ENCODE data around the gene CAMKK1.

GRCh38 chr17:3924512-3925350, 31.9 kb upstream of the CAMKK1 start:
- TF ChIP-seq CTCF (IDR thresholded peaks at IDR 0.05; ENCODE audit: insufficient read depth, low read depth, low read length) (no peak), EZH2 (IDR thresholded peaks at IDR 0.05; ENCODE audit: insufficient read depth, low read length) (no peak)

Data from astrocyte (in vitro differentiated cells and primary cell).